ENCODE data around the gene SMIM24.

SMIM24 gene

GRCh38 chr19:3479177-3479833, 1.0 kb downstream of the SMIM24 start:
- no peak overlapping the region for H2BK5ac ChIP-seq (ENCODE audit: low read depth, low read length, poor library complexity, severe bottlenecking)
- no peak overlapping the region for H3K14ac ChIP-seq (ENCODE audit: low read length in 2 of 2)
- H2AK5ac ChIP-seq (ENCODE audit: low read length, severe bottlenecking) = no peak overlapping the region
- H3K4me1 ChIP-seq (ENCODE audit: control insufficient read depth, insufficient read depth, low read depth, low read length) = peaks cover 5% of the 10 kb centered on the region
- no peak overlapping the region for H2AFZ ChIP-seq (ENCODE audit: low read depth, low read length)
- no peak overlapping the region for H3K4ac ChIP-seq (ENCODE audit: low read depth in 1 of 2, low read length in 2 of 2)
- H3K36me3 ChIP-seq (ENCODE audit: control insufficient read depth in 1 of 2, insufficient read depth in 2 of 2, low read depth in 1 of 2, low read length in 2 of 2) = no peaks in the 10 kb centered on the region
- no peak for DNase-seq
- H2BK15ac ChIP-seq (ENCODE audit: low read depth, poor library complexity, severe bottlenecking) = no peak overlapping the region
- H4K91ac ChIP-seq (ENCODE audit: low read length) = no peak overlapping the region
- no peak overlapping the region for H3K9ac ChIP-seq (ENCODE audit: low read length)
- 27% methylated on average over 7 of the region's 7 CpGs for WGBS
- H3K9me3 ChIP-seq (ENCODE audit: control insufficient read depth, low read length) = no peaks in the 10 kb centered on the region
- H3K4me2 ChIP-seq (ENCODE audit: low read length, poor library complexity, severe bottlenecking) = no peak overlapping the region
- no peaks in the 10 kb centered on the region for H3K79me1 ChIP-seq (replicated peaks; ENCODE audit: low read length, poor library complexity, severe bottlenecking)
- no peak overlapping the region for H3K27ac ChIP-seq (ENCODE audit: low read length, poor library complexity, severe bottlenecking)
- no peak overlapping the region for H4K8ac ChIP-seq (ENCODE audit: low read length)
- no peak overlapping the region for H2BK12ac ChIP-seq (ENCODE audit: low read length in 2 of 2)
- peaks cover 42 to 79% of the 10 kb centered on the region in 2 experiments for H3K27me3 ChIP-seq (ENCODE audit: control insufficient read depth in 1 of 2, insufficient read depth in 1 of 2, low read length in 2 of 2)
- H2BK120ac ChIP-seq (ENCODE audit: low read depth, low read length) = no peak overlapping the region
- no peak overlapping the region for H3K18ac ChIP-seq (ENCODE audit: low read depth in 1 of 2, low read length in 2 of 2)
- H3K23ac ChIP-seq (ENCODE audit: low read length in 2 of 2) = no peak overlapping the region
- H3K4me3 ChIP-seq (ENCODE audit: insufficient read depth in 1 of 2, low read depth in 1 of 2, low read length in 2 of 2) = no peak overlapping the region

DNA sequence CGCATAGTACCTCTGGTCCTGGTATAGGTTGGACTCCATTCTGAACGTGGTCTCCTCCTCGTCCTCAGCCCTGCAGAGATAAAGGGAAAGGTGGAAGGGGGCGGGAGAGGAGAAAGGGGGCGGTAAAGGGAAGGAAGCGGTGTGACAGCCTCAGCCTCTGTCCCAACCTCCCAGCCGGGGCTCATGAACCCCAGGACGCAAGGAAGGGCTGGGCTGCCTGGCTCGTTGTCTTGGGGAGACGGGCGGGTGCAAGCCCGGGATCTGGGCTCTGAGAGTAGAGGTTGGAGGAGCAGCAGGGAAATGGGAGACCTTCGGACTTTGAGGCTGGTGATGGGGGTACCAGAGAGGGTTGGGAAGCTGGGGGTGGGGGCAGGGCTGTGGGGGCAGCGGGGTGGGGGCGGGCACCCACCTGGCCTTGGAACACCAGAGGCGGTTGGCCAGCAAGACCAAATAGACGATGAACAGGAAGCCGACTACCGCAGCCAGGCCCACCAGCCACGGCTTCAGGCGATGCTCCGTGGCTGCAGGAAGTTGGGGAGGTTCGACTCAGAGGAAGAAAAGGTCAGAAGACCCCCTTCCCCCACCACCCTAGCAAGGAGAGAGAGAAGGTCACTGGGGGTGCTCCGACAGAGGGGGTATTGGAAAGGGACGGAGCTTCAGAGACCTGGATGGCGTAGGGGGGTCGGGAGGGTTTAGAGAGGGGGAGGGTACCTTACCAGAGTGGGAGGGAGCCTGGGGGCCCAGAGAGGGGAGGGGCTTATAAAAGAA, 1.7 kb downstream of the SMIM24 start:
- H3K4me3 ChIP-seq (ENCODE audit: insufficient read depth in 1 of 2, low read depth in 1 of 2, low read length in 2 of 2) = no peak overlapping the region
- DNase-seq = no peak
- H3K9ac ChIP-seq (ENCODE audit: low read length) = no peak overlapping the region
- H2BK12ac ChIP-seq (ENCODE audit: low read length in 2 of 2) = no peak overlapping the region
- H2BK120ac ChIP-seq (ENCODE audit: low read depth, low read length) = no peak overlapping the region
- no peak overlapping the region for H4K8ac ChIP-seq (ENCODE audit: low read length)
- no peak overlapping the region for H2AFZ ChIP-seq (ENCODE audit: low read depth, low read length)
- H3K36me3 ChIP-seq (ENCODE audit: control insufficient read depth in 1 of 2, insufficient read depth in 2 of 2, low read depth in 1 of 2, low read length in 2 of 2) = no peaks in the 10 kb centered on the region
- H3K4me1 ChIP-seq (ENCODE audit: control insufficient read depth, insufficient read depth, low read depth, low read length) = peaks cover 5% of the 10 kb centered on the region
- no peak overlapping the region for H4K91ac ChIP-seq (ENCODE audit: low read length)
- no peak overlapping the region for H2BK15ac ChIP-seq (ENCODE audit: low read depth, poor library complexity, severe bottlenecking)
- H3K18ac ChIP-seq (ENCODE audit: low read depth in 1 of 2, low read length in 2 of 2) = no peak overlapping the region
- H2BK5ac ChIP-seq (ENCODE audit: low read depth, low read length, poor library complexity, severe bottlenecking) = no peak overlapping the region
- 46% methylated on average over 16 of the region's 27 CpGs for WGBS
- no peak overlapping the region for H3K4me2 ChIP-seq (ENCODE audit: low read length, poor library complexity, severe bottlenecking)
- no peaks in the 10 kb centered on the region for H3K79me1 ChIP-seq (replicated peaks; ENCODE audit: low read length, poor library complexity, severe bottlenecking)
- no peak overlapping the region for H3K23ac ChIP-seq (ENCODE audit: low read length in 2 of 2)
- no peak overlapping the region for H2AK5ac ChIP-seq (ENCODE audit: low read length, severe bottlenecking)
- peaks cover 44 to 79% of the 10 kb centered on the region in 2 experiments for H3K27me3 ChIP-seq (ENCODE audit: control insufficient read depth in 1 of 2, insufficient read depth in 1 of 2, low read length in 2 of 2)
- no peak overlapping the region for H3K27ac ChIP-seq (ENCODE audit: low read length, poor library complexity, severe bottlenecking)
- no peak overlapping the region for H3K4ac ChIP-seq (ENCODE audit: low read depth in 1 of 2, low read length in 2 of 2)
- no peak overlapping the region for H3K14ac ChIP-seq (ENCODE audit: low read length in 2 of 2)
- H3K9me3 ChIP-seq (ENCODE audit: control insufficient read depth, low read length) = no peaks in the 10 kb centered on the region

DNA sequence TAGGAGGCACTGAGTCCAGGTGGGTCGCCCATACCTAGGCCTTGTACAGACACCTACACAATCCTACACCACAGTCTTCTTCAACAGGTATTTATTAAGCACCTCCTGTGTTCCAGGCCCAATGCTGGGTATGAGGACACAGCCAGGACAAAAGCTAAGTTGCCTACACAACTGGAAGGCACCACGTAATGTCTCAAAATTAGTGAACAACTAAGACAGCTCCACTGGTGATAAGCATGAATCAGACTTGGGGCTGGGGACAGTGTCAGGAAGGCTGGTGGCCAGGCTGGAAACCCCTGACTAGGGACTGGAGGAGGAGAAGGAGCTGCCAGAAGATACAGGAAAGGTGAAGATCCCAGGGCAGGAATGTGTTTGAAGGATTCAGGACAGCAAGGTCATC, 2.4 kb downstream of the SMIM24 start:
- no peak for DNase-seq
- Histone ChIP-seq H3K36me3 (ENCODE audit: control insufficient read depth in 1 of 2, insufficient read depth in 2 of 2, low read depth in 1 of 2, low read length in 2 of 2) (no peaks in the 10 kb centered on the region), H2BK120ac (ENCODE audit: low read depth, low read length) (no peak overlapping the region), H3K9ac (ENCODE audit: low read length) (no peak overlapping the region), H2AK5ac (ENCODE audit: low read length, severe bottlenecking) (no peak overlapping the region), H3K27ac (ENCODE audit: low read length, poor library complexity, severe bottlenecking) (no peak overlapping the region), H3K14ac (ENCODE audit: low read length in 2 of 2) (no peak overlapping the region), H4K91ac (ENCODE audit: low read length) (no peak overlapping the region), H3K9me3 (ENCODE audit: control insufficient read depth, low read length) (no peaks in the 10 kb centered on the region), H3K23ac (ENCODE audit: low read length in 2 of 2) (no peak overlapping the region), H2BK5ac (ENCODE audit: low read depth, low read length, poor library complexity, severe bottlenecking) (no peak overlapping the region), H2BK12ac (ENCODE audit: low read length in 2 of 2) (no peak overlapping the region), H2BK15ac (ENCODE audit: low read depth, poor library complexity, severe bottlenecking) (no peak overlapping the region), H3K4me1 (ENCODE audit: control insufficient read depth, insufficient read depth, low read depth, low read length) (peaks cover 5% of the 10 kb centered on the region), H3K4me2 (ENCODE audit: low read length, poor library complexity, severe bottlenecking) (no peak overlapping the region), H3K4ac (ENCODE audit: low read depth in 1 of 2, low read length in 2 of 2) (no peak overlapping the region), H3K4me3 (ENCODE audit: insufficient read depth in 1 of 2, low read depth in 1 of 2, low read length in 2 of 2) (no peak overlapping the region), H3K79me1 (replicated peaks; ENCODE audit: low read length, poor library complexity, severe bottlenecking) (no peaks in the 10 kb centered on the region), H4K8ac (ENCODE audit: low read length) (no peak overlapping the region), H2AFZ (ENCODE audit: low read depth, low read length) (no peak overlapping the region), H3K27me3 (ENCODE audit: control insufficient read depth in 1 of 2, insufficient read depth in 1 of 2, low read length in 2 of 2) (peaks cover 44 to 73% of the 10 kb centered on the region in 2 experiments), H3K18ac (ENCODE audit: low read depth in 1 of 2, low read length in 2 of 2) (no peak overlapping the region)
- 96% methylated on average over 2 of the region's 2 CpGs for WGBS

DNA sequence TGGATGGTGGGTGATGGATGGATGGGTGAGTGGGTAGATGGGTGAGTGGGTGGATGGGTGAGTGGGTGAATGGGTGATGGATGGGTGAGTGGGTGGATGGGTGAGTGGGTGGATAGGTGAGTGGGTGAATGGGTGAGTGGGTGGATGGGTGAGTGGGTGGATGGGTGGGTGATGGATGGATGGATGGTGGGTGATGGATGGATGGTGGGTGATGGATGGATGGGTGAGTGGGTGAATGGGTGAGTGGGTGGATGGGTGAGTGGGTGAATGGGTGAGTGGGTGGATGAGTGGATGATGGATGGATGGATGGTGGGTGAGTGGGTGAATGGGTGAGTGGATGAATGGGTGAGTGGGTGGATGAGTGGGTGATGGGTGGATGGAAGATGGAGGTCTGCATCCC, 2.8 kb downstream of the SMIM24 start:
- H2AK5ac ChIP-seq (ENCODE audit: low read length, severe bottlenecking) = no peak overlapping the region
- H3K79me1 ChIP-seq (replicated peaks; ENCODE audit: low read length, poor library complexity, severe bottlenecking) = no peaks in the 10 kb centered on the region
- no peak overlapping the region for H2BK5ac ChIP-seq (ENCODE audit: low read depth, low read length, poor library complexity, severe bottlenecking)
- H4K8ac ChIP-seq (ENCODE audit: low read length) = no peak overlapping the region
- H3K4me1 ChIP-seq (ENCODE audit: control insufficient read depth, insufficient read depth, low read depth, low read length) = peaks cover 5% of the 10 kb centered on the region
- no peak overlapping the region for H3K14ac ChIP-seq (ENCODE audit: low read length in 2 of 2)
- peaks cover 44 to 71% of the 10 kb centered on the region in 2 experiments for H3K27me3 ChIP-seq (ENCODE audit: control insufficient read depth in 1 of 2, insufficient read depth in 1 of 2, low read length in 2 of 2)
- H2BK15ac ChIP-seq (ENCODE audit: low read depth, poor library complexity, severe bottlenecking) = no peak overlapping the region
- H3K23ac ChIP-seq (ENCODE audit: low read length in 2 of 2) = no peak overlapping the region
- H3K4me3 ChIP-seq (ENCODE audit: insufficient read depth in 1 of 2, low read depth in 1 of 2, low read length in 2 of 2) = no peak overlapping the region
- H2BK12ac ChIP-seq (ENCODE audit: low read length in 2 of 2) = no peak overlapping the region
- no peaks in the 10 kb centered on the region for H3K36me3 ChIP-seq (ENCODE audit: control insufficient read depth in 1 of 2, insufficient read depth in 2 of 2, low read depth in 1 of 2, low read length in 2 of 2)
- H3K27ac ChIP-seq (ENCODE audit: low read length, poor library complexity, severe bottlenecking) = no peak overlapping the region
- H2BK120ac ChIP-seq (ENCODE audit: low read depth, low read length) = no peak overlapping the region
- no peak overlapping the region for H3K4me2 ChIP-seq (ENCODE audit: low read length, poor library complexity, severe bottlenecking)
- no peak for DNase-seq
- H4K91ac ChIP-seq (ENCODE audit: low read length) = no peak overlapping the region
- no peaks in the 10 kb centered on the region for H3K9me3 ChIP-seq (ENCODE audit: control insufficient read depth, low read length)
- H3K9ac ChIP-seq (ENCODE audit: low read length) = no peak overlapping the region
- H3K4ac ChIP-seq (ENCODE audit: low read depth in 1 of 2, low read length in 2 of 2) = no peak overlapping the region
- no peak overlapping the region for H2AFZ ChIP-seq (ENCODE audit: low read depth, low read length)
- H3K18ac ChIP-seq (ENCODE audit: low read depth in 1 of 2, low read length in 2 of 2) = no peak overlapping the region
